HG02943 (cell line): ENCODE data around the gene NKX2-1.
"Not testable (repeated sequence)": the region's sequence is repeated elsewhere in the genome, so short reads cannot be mapped to it uniquely, and the experiment has no call there.

Source experiments
- ATAC-seq: cut with Tn5 transposase; IDR thresholded peaks from one replicate; pipeline ENCODE4 v1.9.1; 2021; ENCODE audit warnings: mild to moderate bottlenecking, low read depth, moderate library complexity; ENCODE audit not compliant: unreplicated experiment

NKX2-1 gene

GRCh38 chr14:36519431-36520321, at the start of gene NKX2-1:
Gene NKX2-1 (minus strand): TSS chr14:36520232. CDS start chr14:36520129, 103 bp downstream.
- ATAC-seq = no peak

GRCh38 chr14:36556811-36557433, 36.9 kb upstream of the NKX2-1 start:
- ATAC-seq = no peak

- ATAC-seq = no peak
Observed at GRCh38 chr14:36555998-36556743, 36.1 kb upstream of the NKX2-1 start.

- no peak for ATAC-seq
Observed at GRCh38 chr14:36553656-36554260, 33.7 kb upstream of the NKX2-1 start.

- no peak for ATAC-seq
Observed at GRCh38 chr14:36550899-36551298, 30.9 kb upstream of the NKX2-1 start.

- ATAC-seq = not testable (repeated sequence)
Observed at GRCh38 chr14:36544280-36544679, 24.2 kb upstream of the NKX2-1 start.

GRCh38 chr14:36538051-36538450, 18.0 kb upstream of the NKX2-1 start:
- no peak for ATAC-seq

GRCh38 chr14:36529062-36529461, 9.0 kb upstream of the NKX2-1 start:
- no peak for ATAC-seq

GRCh38 chr14:36525746-36526099, 5.7 kb upstream of the NKX2-1 start:
- no peak for ATAC-seq

- no peak for ATAC-seq
Observed at GRCh38 chr14:36524874-36525745, 5.1 kb upstream of the NKX2-1 start.

GRCh38 chr14:36524220-36524837, 4.3 kb upstream of the NKX2-1 start:
- ATAC-seq = no peak

GRCh38 chr14:36522972-36523715, 3.1 kb upstream of the NKX2-1 start:
- no peak for ATAC-seq

GRCh38 chr14:36522347-36522971, 2.4 kb upstream of the NKX2-1 start:
- ATAC-seq = no peak

- ATAC-seq = no peak
Observed at GRCh38 chr14:36521598-36522345, 1.7 kb upstream of the NKX2-1 start.

GRCh38 chr14:36520601-36521525, 831 bp upstream of the NKX2-1 start:
- ATAC-seq = no peak

- no peak for ATAC-seq
Observed at GRCh38 chr14:36518586-36519430, 1.2 kb downstream of the NKX2-1 start.
